H1 (cell line): ENCODE results near the gene WRAP53. TPM values are rescaled to one million over a fixed set of nuclear protein-coding genes. Genes with fewer than 3 reads are reported as not detected.

Source experiments
- EP300 ChIP-seq, 2 experiments: IDR thresholded peaks; 1 replicate in 1 of 2; 2 replicates in 1 of 2; pipeline ENCODE4 v1.6.1; 2011 to 2012; ENCODE audit warnings: low read depth in 2 of 2, low read length in 2 of 2, mild to moderate bottlenecking in 2 of 2, borderline replicate concordance in 1 of 2, inconsistent platforms in 1 of 2, moderate library complexity in 1 of 2
- GTF2F1 ChIP-seq: IDR thresholded peaks from 2 replicates; pipeline ENCODE4 v1.6.1; 2012; ENCODE audit warnings: low read depth, low read length, improper control_type of control experiment, borderline replicate concordance
- HDAC6 ChIP-seq: IDR thresholded peaks from one replicate; pipeline ENCODE4 v1.7.1; 2012; ENCODE audit warnings: low read depth, mild to moderate bottlenecking, inconsistent platforms, low read length, moderate library complexity
- JUN ChIP-seq: IDR thresholded peaks from 2 replicates; pipeline ENCODE4 v1.6.1; 2011; ENCODE audit warnings: low read depth, mild to moderate bottlenecking, improper control_type of control experiment, low read length
- NANOG ChIP-seq: IDR thresholded peaks from 2 replicates; pipeline ENCODE4 v1.6.1; 2011; ENCODE audit warnings: low read length, low read depth, mild to moderate bottlenecking, inconsistent platforms; ENCODE audit not compliant: insufficient read depth, poor library complexity, severe bottlenecking
- POLR2AphosphoS5 ChIP-seq: IDR thresholded peaks from 2 replicates; pipeline ENCODE4 v1.6.1; 2011; ENCODE audit warnings: low read depth, low read length
- SAP30 ChIP-seq: fragments of 300-600 bp; sonication (generic); IDR thresholded peaks from 2 replicates; pipeline ENCODE4 v1.7.1; 2012; ENCODE audit warnings: low read length, moderate library complexity, mild to moderate bottlenecking, inconsistent platforms; ENCODE audit not compliant: insufficient read depth, insufficient replicate concordance
- SRF ChIP-seq: IDR thresholded peaks from 2 replicates; pipeline ENCODE4 v1.6.1; 2011; ENCODE audit warnings: mild to moderate bottlenecking, low read depth, low read length, moderate library complexity
- SUZ12 ChIP-seq: fragments of 200-600 bp; sonication (generic); IDR thresholded peaks from 2 replicates; pipeline ENCODE4 v1.6.1; 2012; ENCODE audit warnings: mild to moderate bottlenecking, inconsistent platforms, low read length, moderate library complexity, mixed read lengths
- polyA plus RNA-seq, 7 experiments: library from polyadenylated mRNA; depleted of rRNA in 3 of 7; stranded (reverse) in 5 of 7; unstranded in 2 of 7; fragments of >200 nt in 5 of 7; fragments of 200-250 nt in 2 of 7; gene quantifications; 1 replicate in 5 of 7; 2 replicates in 1 of 7; 4 replicates in 1 of 7; pipeline versions ENCODE4 v1.2.1 to v1.2.3, GENCODE V29; 2011 to 2013; ENCODE audit warnings: missing spikeins in 2 of 7, mixed read lengths in 2 of 7
- total RNA-seq: library from RNA; stranded (reverse); fragmentation: NEBNext Ultra II Directional; extraction: Animal tissue kit (Norgen Biotek cat#: 25700); gene quantifications from 2 replicates; pipeline ENCODE4 v1.2.1, GENCODE V29; 2021
- TF ChIP-seq, protein P1 (sequence below): fragments of 300-600 bp; sonication (generic); IDR thresholded peaks from 2 replicates; pipeline ENCODE4 v1.7.1; 2012; ENCODE audit warnings: low read length, moderate library complexity, mild to moderate bottlenecking, inconsistent platforms; ENCODE audit not compliant: insufficient replicate concordance

The WRAP53 gene
- total and polyA plus RNA-seq, 2 of the 8 experiments (the other 6 are each of a cell fraction or from before 2014, with no cell fraction given) = 29.2 to 30.1 TPM

GRCh38 chr17:7656958-7657609, 31.2 kb upstream of the WRAP53 start (continued):
- TF ChIP-seq, protein P1, sequence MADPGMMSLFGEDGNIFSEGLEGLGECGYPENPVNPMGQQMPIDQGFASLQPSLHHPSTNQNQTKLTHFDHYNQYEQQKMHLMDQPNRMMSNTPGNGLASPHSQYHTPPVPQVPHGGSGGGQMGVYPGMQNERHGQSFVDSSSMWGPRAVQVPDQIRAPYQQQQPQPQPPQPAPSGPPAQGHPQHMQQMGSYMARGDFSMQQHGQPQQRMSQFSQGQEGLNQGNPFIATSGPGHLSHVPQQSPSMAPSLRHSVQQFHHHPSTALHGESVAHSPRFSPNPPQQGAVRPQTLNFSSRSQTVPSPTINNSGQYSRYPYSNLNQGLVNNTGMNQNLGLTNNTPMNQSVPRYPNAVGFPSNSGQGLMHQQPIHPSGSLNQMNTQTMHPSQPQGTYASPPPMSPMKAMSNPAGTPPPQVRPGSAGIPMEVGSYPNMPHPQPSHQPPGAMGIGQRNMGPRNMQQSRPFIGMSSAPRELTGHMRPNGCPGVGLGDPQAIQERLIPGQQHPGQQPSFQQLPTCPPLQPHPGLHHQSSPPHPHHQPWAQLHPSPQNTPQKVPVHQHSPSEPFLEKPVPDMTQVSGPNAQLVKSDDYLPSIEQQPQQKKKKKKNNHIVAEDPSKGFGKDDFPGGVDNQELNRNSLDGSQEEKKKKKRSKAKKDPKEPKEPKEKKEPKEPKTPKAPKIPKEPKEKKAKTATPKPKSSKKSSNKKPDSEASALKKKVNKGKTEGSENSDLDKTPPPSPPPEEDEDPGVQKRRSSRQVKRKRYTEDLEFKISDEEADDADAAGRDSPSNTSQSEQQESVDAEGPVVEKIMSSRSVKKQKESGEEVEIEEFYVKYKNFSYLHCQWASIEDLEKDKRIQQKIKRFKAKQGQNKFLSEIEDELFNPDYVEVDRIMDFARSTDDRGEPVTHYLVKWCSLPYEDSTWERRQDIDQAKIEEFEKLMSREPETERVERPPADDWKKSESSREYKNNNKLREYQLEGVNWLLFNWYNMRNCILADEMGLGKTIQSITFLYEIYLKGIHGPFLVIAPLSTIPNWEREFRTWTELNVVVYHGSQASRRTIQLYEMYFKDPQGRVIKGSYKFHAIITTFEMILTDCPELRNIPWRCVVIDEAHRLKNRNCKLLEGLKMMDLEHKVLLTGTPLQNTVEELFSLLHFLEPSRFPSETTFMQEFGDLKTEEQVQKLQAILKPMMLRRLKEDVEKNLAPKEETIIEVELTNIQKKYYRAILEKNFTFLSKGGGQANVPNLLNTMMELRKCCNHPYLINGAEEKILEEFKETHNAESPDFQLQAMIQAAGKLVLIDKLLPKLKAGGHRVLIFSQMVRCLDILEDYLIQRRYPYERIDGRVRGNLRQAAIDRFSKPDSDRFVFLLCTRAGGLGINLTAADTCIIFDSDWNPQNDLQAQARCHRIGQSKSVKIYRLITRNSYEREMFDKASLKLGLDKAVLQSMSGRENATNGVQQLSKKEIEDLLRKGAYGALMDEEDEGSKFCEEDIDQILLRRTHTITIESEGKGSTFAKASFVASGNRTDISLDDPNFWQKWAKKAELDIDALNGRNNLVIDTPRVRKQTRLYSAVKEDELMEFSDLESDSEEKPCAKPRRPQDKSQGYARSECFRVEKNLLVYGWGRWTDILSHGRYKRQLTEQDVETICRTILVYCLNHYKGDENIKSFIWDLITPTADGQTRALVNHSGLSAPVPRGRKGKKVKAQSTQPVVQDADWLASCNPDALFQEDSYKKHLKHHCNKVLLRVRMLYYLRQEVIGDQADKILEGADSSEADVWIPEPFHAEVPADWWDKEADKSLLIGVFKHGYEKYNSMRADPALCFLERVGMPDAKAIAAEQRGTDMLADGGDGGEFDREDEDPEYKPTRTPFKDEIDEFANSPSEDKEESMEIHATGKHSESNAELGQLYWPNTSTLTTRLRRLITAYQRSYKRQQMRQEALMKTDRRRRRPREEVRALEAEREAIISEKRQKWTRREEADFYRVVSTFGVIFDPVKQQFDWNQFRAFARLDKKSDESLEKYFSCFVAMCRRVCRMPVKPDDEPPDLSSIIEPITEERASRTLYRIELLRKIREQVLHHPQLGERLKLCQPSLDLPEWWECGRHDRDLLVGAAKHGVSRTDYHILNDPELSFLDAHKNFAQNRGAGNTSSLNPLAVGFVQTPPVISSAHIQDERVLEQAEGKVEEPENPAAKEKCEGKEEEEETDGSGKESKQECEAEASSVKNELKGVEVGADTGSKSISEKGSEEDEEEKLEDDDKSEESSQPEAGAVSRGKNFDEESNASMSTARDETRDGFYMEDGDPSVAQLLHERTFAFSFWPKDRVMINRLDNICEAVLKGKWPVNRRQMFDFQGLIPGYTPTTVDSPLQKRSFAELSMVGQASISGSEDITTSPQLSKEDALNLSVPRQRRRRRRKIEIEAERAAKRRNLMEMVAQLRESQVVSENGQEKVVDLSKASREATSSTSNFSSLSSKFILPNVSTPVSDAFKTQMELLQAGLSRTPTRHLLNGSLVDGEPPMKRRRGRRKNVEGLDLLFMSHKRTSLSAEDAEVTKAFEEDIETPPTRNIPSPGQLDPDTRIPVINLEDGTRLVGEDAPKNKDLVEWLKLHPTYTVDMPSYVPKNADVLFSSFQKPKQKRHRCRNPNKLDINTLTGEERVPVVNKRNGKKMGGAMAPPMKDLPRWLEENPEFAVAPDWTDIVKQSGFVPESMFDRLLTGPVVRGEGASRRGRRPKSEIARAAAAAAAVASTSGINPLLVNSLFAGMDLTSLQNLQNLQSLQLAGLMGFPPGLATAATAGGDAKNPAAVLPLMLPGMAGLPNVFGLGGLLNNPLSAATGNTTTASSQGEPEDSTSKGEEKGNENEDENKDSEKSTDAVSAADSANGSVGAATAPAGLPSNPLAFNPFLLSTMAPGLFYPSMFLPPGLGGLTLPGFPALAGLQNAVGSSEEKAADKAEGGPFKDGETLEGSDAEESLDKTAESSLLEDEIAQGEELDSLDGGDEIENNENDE = no peak
- TF ChIP-seq HDAC6 (no peak), JUN (no peak), POLR2AphosphoS5 (peak; percentile 43; the same call in 1 of the 2 replicates), GTF2F1 (peak; percentile 57; the same call in 1 of the 2 replicates), SUZ12 (no peak), NANOG (no peak), SAP30 (no peak), SRF (no peak), EP300 (IDR thresholded peaks at IDR 0.05; ENCODE audit: borderline replicate concordance in 1 of 2, low read depth in 2 of 2, low read length in 2 of 2) (0 out of 3 replicates have a peak, but pooled peaks of 1 of the 2 experiments have one; percentile 67)
